Measurements from ENCODE around the gene ST8SIA5. TPM values are rescaled to one million over a fixed set of nuclear protein-coding genes. Genes with fewer than 3 reads are reported as not detected.

Gene ST8SIA5
- polyA plus RNA-seq, 3 donors, result not detected

DNA sequence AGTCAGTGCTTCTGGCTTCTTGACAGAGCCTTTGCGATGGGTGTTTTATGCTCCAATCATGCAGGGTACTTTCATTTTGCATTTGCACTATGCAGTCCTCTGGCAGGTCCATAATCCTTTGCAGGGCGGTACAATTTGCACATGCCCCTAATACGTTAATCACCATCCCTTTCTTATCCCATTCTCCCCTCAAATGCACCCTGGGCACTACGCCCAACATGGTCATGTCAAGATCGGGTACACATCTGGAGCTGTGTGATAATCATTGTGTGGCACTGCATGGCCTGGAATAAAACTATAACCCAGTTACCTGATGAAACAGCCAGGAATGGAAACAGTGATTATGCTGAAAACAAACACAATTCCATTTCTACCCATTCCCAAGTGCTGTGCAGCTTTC, 127.5 kb downstream of the ST8SIA5 start:
- H3K4me3 ChIP-seq (replicated peaks in 1 of 3; ENCODE audit: low read depth in 2 of 3, low read length in 3 of 3), result no peak overlapping the region
- H3K4me1 Mint-ChIP-seq, result no peaks in the 10 kb centered on the region
- H3K9me3 Mint-ChIP-seq, result peaks cover 0 to 11% (median 4%) of the 10 kb centered on the region in 7 donors
- no peaks in the 10 kb centered on the region for H3K36me3 ChIP-seq (replicated peaks in 1 of 2; ENCODE audit: control insufficient read depth in 1 of 2, insufficient read depth in 2 of 2, low read length in 2 of 2)
- H3K27ac Mint-ChIP-seq, result no peak overlapping the region
- H3K27ac ChIP-seq (ENCODE audit: low read depth in 1 of 2, low read length in 2 of 2), result no peak overlapping the region
- no peaks in the 10 kb centered on the region for H4K20me1 ChIP-seq (ENCODE audit: insufficient read depth, low read length)
- DNase-seq, result no peak
- no peaks in the 10 kb centered on the region for H3K36me3 Mint-ChIP-seq
- H3K9ac ChIP-seq (ENCODE audit: insufficient read depth, low read length, poor library complexity, severe bottlenecking), result no peak overlapping the region
- H3K4me2 ChIP-seq (replicated peaks; ENCODE audit: extremely low read depth, low read length, poor library complexity, severe bottlenecking), result no peak overlapping the region
- TF ChIP-seq, protein P1, sequence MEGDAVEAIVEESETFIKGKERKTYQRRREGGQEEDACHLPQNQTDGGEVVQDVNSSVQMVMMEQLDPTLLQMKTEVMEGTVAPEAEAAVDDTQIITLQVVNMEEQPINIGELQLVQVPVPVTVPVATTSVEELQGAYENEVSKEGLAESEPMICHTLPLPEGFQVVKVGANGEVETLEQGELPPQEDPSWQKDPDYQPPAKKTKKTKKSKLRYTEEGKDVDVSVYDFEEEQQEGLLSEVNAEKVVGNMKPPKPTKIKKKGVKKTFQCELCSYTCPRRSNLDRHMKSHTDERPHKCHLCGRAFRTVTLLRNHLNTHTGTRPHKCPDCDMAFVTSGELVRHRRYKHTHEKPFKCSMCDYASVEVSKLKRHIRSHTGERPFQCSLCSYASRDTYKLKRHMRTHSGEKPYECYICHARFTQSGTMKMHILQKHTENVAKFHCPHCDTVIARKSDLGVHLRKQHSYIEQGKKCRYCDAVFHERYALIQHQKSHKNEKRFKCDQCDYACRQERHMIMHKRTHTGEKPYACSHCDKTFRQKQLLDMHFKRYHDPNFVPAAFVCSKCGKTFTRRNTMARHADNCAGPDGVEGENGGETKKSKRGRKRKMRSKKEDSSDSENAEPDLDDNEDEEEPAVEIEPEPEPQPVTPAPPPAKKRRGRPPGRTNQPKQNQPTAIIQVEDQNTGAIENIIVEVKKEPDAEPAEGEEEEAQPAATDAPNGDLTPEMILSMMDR (IDR thresholded peaks at IDR 0.05), result no peak
- 92% methylated on average over 2 of the region's 5 CpGs for WGBS (ENCODE audit: insufficient coverage)
- H3K4me1 ChIP-seq (ENCODE audit: control insufficient read depth in 1 of 2, insufficient read depth in 2 of 2, low read length in 2 of 2), result no peaks in the 10 kb centered on the region
- intact Hi-C loops (cut with micrococcal nuclease), result no loop called here
- H3K9me3 ChIP-seq (replicated peaks in 1 of 2; ENCODE audit: control insufficient read depth in 1 of 2, insufficient read depth in 1 of 2, low read length in 2 of 2), result peaks cover 0 to 4% of the 10 kb centered on the region in 2 donors
- no peaks in the 10 kb centered on the region for H3K79me2 ChIP-seq (ENCODE audit: insufficient read depth, low read length)
- H3K4me3 Mint-ChIP-seq, result no peak overlapping the region
- H3K27me3 ChIP-seq (ENCODE audit: control insufficient read depth in 2 of 2, insufficient read depth in 2 of 2, low read length in 2 of 2), result no peaks in the 10 kb centered on the region
- peaks cover 0 to 5% (median 3%) of the 10 kb centered on the region in 3 donors for H3K27me3 Mint-ChIP-seq (ENCODE audit: low read depth in 3 of 3)
- no peak overlapping the region for H2AFZ ChIP-seq (ENCODE audit: insufficient read depth, low read depth, low read length, poor library complexity, severe bottlenecking)

DNA sequence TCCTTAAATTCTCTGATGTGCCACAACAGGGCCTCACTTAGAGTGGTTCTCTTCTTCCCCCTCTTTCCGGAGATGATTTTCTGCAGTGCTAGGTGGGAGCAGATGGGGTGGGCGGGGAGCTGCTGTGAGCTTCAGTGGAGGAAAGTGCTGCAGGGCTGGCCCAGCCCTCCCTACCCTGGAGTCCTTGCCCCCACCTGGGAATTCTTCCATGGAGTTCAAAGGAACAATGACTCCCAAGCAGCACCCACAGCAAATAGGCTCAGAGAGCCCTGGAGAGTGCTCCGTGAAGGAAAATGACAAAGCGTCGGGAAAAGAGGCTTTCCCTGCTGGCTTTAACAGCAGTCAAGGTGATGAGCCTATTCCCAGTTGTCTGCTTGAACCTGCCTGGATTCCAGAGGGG, 128.6 kb downstream of the ST8SIA5 start:
- Mint-ChIP-seq H3K4me3 (no peak overlapping the region), H3K27me3 (ENCODE audit: low read depth in 3 of 3) (peaks cover 0 to 5% (median 5%) of the 10 kb centered on the region in 3 donors), H3K4me1 (peaks cover 4% of the 10 kb centered on the region), H3K36me3 (no peaks in the 10 kb centered on the region), H3K27ac (no peak overlapping the region), H3K9me3 (peaks cover 0 to 11% (median 4%) of the 10 kb centered on the region in 7 donors)
- no peak overlapping the region for H3K4me3 ChIP-seq (replicated peaks in 1 of 3; ENCODE audit: low read depth in 2 of 3, low read length in 3 of 3)
- H3K4me2 ChIP-seq (replicated peaks; ENCODE audit: extremely low read depth, low read length, poor library complexity, severe bottlenecking), result no peak overlapping the region
- no peaks in the 10 kb centered on the region for H3K36me3 ChIP-seq (replicated peaks in 1 of 2; ENCODE audit: control insufficient read depth in 1 of 2, insufficient read depth in 2 of 2, low read length in 2 of 2)
- no peaks in the 10 kb centered on the region for H4K20me1 ChIP-seq (ENCODE audit: insufficient read depth, low read length)
- peaks cover 6% of the 10 kb centered on the region in 2 donors for H3K4me1 ChIP-seq (ENCODE audit: control insufficient read depth in 1 of 2, insufficient read depth in 2 of 2, low read length in 2 of 2)
- H3K27me3 ChIP-seq (ENCODE audit: control insufficient read depth in 2 of 2, insufficient read depth in 2 of 2, low read length in 2 of 2), result no peaks in the 10 kb centered on the region
- H3K27ac ChIP-seq (ENCODE audit: low read depth in 1 of 2, low read length in 2 of 2), result no peak overlapping the region
- H3K9ac ChIP-seq (ENCODE audit: insufficient read depth, low read length, poor library complexity, severe bottlenecking), result no peak overlapping the region
- intact Hi-C loops (cut with micrococcal nuclease), result no loop called here
- TF ChIP-seq, protein P1 (IDR thresholded peaks at IDR 0.05), result no peak
- 98% methylated on average over 4 of the region's 5 CpGs for WGBS (ENCODE audit: insufficient coverage)
- DNase-seq, result no peak
- H3K79me2 ChIP-seq (ENCODE audit: insufficient read depth, low read length), result no peaks in the 10 kb centered on the region
- H2AFZ ChIP-seq (ENCODE audit: insufficient read depth, low read depth, low read length, poor library complexity, severe bottlenecking), result no peak overlapping the region
- peaks cover 0 to 4% of the 10 kb centered on the region in 2 donors for H3K9me3 ChIP-seq (replicated peaks in 1 of 2; ENCODE audit: control insufficient read depth in 1 of 2, insufficient read depth in 1 of 2, low read length in 2 of 2)

Data from CD14-positive monocyte (primary cell).